Umbilical cord (tissue), 2 donors: ENCODE measurements around the gene TBC1D23. TPM values are rescaled to one million over a fixed set of nuclear protein-coding genes. Genes with fewer than 3 reads are reported as not detected.
"Not testable (repeated sequence)": the region's sequence is repeated elsewhere in the genome, so short reads cannot be mapped to it uniquely, and the experiment has no call there.

Experiments used
- DNase-seq: peaks from one replicate; pipeline ENCODE4 v3.0.0-alpha.2; 2015; ENCODE audit warnings: low spot score
- total RNA-seq: library from RNA; depleted of rRNA; stranded (reverse); fragments of >200 nt; gene quantifications from one replicate; pipeline ENCODE4 v1.2.3, GENCODE V29; 2014; ENCODE audit warnings: low replicate concordance; ENCODE audit not compliant: insufficient read depth

TBC1D23 gene
- total RNA-seq, 1 donor from 2014 or later: 67.4 TPM

- DNase-seq: not testable (repeated sequence)
Observed at GRCh38 chr3:100351770-100352169, 91.0 kb downstream of the TBC1D23 start.

- DNase-seq: peak; percentile 66
Observed at GRCh38 chr3:100352296-100353231, 91.8 kb downstream of the TBC1D23 start.

- peak; percentile 36 for DNase-seq
Observed at GRCh38 chr3:100354850-100355249, 94.1 kb downstream of the TBC1D23 start.

- DNase-seq: no peak
Observed at GRCh38 chr3:100358413-100358812, 97.6 kb downstream of the TBC1D23 start.

- no peak for DNase-seq
Observed at GRCh38 chr3:100359035-100359434, 98.2 kb downstream of the TBC1D23 start.

- DNase-seq: no peak
Observed at GRCh38 chr3:100360757-100361496, 100.1 kb downstream of the TBC1D23 start.

GRCh38 chr3:100361897-100362296 is 101.1 kb downstream of the TBC1D23 start:
- DNase-seq: no peak

GRCh38 chr3:100364421-100364820 is 103.6 kb downstream of the TBC1D23 start:
- DNase-seq: no peak

GRCh38 chr3:100366424-100366823 is 105.6 kb downstream of the TBC1D23 start:
- no peak for DNase-seq

- DNase-seq: no peak
Observed at GRCh38 chr3:100368441-100368840, 107.6 kb downstream of the TBC1D23 start.

GRCh38 chr3:100370756-100371155 is 110.0 kb downstream of the TBC1D23 start:
- DNase-seq: no peak

GRCh38 chr3:100374521-100374920 is 113.7 kb downstream of the TBC1D23 start:
- DNase-seq: no peak

Other genes with a start within 250 kb of the TBC1D23 start
- gene FILIP1L, start 146.5 kb upstream of the TBC1D23 start, total RNA-seq: 189 TPM
- 8.2 TPM for gene NIT2, start 73.8 kb downstream of the TBC1D23 start, total RNA-seq
- 58.7 TPM for gene TOMM70, start 140.1 kb downstream of the TBC1D23 start, total RNA-seq
- 2.4 TPM for gene LNP1, start 140.5 kb downstream of the TBC1D23 start, total RNA-seq
- gene TMEM45A, start 231.6 kb downstream of the TBC1D23 start, total RNA-seq: 178 TPM